HG03103 (cell line): ENCODE results near the gene WDSUB1.

Experiments used
- ATAC-seq: cut with Tn5 transposase; IDR thresholded peaks from one replicate; pipeline ENCODE4 v1.9.1; 2021; ENCODE audit warnings: low read depth; ENCODE audit not compliant: unreplicated experiment

WDSUB1 gene

GRCh38 chr2:159225025-159226016 lies 61.2 kb downstream of the WDSUB1 start:
- ATAC-seq: no peak

- no peak for ATAC-seq
Measured at GRCh38 chr2:159224061-159224813, 62.3 kb downstream of the WDSUB1 start.

DNA sequence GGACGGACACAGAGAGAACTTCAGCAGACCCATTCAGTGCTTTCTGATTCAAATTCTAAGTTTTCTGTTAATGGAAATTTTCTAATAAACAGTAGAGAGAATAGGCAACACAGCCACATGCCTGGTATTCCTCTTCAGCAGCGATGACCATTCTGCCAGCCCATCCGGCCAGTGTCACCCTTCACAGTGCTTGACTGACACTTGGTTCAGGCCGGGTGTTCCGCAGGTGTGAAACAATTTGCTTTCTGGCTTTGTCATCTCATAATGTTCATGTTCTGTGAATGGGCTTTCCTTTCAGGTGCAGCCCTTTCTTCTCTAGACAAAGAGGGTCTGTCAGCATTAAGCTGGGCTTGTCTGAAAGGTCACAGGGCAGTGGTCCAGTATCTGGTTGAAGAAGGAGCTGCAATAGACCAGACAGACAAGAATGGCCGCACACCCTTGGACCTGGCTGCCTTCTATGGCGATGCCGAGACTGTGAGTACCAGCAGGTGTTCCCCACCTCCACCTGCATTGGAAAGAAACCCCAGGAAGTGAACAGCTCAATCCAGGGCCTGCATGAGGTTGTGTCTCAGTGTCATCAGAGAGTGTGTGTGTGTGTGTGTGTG lies 67.0 kb downstream of the WDSUB1 start:
- no peak for ATAC-seq

GRCh38 chr2:159218389-159218788 lies 68.1 kb downstream of the WDSUB1 start:
- ATAC-seq: no peak

- ATAC-seq: no peak
Measured at GRCh38 chr2:159217676-159218075, 68.8 kb downstream of the WDSUB1 start.

GRCh38 chr2:159215116-159215515 lies 71.4 kb downstream of the WDSUB1 start:
- no peak for ATAC-seq

DNA sequence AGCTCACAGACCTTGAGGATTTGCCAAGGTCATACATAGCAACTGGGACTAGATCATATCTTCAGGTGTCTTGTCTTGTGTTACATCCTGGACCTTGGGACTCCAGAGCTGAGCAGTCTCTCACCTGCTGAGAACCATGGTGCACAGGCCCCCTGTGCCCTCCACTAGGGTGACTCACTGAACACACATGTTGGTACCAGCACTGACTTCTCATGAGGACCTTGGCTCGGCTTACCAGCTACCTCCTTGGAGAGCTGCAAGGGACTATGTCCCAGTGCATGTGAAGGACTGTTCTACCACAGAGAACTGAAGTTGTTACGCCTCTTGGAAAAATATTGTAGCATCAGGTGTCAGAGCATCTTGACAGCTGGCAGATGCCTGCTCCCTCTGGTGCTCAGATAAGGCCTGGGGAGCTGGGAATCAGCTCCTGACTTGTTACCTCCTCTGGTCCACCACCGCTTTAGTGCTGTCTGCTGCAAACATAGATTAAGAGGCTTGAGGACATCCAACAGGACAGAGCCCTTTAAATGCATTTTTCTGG lies 72.1 kb downstream of the WDSUB1 start:
- no peak for ATAC-seq

DNA sequence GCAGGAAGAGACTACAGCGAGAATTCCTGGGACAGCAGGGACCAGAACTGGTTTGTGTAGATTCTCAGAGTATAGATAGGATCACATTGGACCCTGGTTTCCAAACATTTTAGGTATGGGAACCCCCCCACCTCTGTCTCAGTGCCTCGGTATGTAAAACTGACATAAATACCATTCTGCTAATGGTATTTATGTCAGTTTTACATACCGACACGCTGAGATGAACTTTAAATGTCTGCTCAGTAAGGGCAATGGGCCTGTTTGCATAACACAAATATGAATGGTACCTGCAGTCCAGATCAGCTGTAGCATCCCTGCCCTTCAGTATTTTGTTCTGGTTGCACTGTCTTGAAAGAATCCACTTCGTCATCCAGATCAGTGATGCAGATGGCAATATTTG lies 73.2 kb downstream of the WDSUB1 start:
- no peak for ATAC-seq

- ATAC-seq: no peak
Measured at GRCh38 chr2:159211447-159212396, 74.8 kb downstream of the WDSUB1 start.

DNA sequence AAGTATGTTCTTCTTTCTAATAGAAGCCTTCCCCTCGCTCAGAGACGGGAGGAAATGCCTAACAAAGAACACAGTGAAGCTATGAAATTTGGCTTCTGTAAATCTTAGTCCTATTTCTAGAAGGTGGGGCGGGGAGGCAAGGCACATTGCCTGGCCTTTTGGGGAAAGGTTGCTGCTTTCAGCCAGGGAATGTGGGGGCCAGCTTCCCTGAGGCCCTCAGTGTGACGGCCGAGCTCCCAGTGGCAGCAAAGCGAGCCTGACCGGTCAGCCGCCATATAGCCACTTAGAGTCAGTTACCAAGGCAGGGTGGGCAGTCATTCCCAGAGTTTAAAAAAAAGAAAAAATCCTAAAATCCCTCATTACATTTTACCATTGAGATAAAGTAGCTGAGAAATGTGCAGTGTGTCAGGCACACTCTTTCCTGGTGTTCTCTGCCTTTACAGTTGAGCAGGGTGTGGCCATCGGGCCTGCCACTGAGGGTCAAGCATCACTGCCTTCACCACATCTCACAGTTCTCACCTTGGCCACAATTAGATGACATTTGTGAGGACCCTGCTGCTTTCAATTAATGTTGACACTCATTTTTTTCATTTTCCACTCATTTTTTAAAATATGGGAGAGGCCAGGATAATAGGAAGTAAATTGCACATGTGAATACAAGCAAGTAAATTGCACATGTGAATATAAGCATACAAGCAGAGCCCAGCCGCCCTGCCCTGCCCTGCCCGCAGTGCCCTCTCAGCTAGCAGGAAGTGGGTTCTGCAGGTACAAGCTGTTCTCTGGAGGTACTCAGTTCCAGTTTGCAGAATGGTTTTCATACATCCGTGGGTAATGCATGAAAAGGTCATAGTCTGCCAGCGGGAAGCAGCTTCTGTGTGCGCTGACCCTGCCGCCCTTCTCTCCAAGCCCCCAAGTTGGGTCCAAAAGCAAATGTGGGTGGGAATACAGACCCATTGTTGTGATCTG lies 76.9 kb downstream of the WDSUB1 start:
- peak; percentile 75 for ATAC-seq

DNA sequence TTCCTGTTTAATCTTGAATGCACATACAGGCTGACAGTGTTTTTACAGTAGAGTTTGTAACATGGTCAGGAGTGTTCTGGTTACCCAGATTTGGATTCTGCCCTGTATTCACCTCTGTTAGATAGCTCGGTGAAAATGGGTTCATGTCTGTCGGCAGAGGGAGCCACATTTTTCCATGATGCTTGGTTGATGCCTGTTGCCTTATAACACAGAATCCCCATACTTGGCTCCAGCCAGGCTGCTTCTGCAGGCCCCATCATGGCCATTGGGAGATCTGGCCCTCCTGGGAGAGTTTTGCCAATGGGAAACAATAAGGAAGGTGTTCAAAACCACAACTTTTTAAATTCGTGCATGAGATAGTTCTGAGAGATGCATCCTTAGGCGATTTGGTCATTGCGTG lies 78.1 kb downstream of the WDSUB1 start:
- no peak for ATAC-seq

DNA sequence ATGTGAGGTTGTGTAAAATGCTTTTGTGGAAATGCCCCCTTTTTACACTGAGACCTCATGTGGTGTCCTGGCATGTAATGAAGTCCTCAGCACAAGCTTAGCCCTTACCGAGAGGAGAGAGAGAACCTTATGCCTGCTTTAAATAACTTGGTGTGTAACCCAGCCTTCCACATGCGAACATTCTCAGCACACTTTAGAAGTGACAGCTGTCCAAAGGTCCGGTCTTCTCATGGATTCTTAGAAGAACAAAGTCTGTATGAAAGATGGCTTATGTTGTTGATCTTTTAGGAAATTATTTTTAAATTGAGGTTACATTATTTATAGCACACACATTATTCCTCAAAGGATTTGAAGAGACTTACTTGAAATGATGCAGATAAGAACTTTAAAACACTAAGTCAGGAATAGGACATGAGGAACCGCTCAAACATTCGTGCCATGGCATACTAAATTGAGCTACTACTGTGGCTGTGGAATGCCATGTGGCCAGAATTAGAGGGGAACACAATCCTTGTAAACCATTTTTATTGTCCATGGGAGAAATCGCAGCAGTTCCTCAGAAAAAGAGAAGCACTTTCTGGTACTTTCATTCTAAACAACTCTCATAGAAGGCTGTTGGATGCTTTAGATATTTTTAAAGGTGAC lies 79.6 kb downstream of the WDSUB1 start:
- ATAC-seq: no peak

GRCh38 chr2:159204381-159205144 lies 81.9 kb downstream of the WDSUB1 start:
- ATAC-seq: no peak

DNA sequence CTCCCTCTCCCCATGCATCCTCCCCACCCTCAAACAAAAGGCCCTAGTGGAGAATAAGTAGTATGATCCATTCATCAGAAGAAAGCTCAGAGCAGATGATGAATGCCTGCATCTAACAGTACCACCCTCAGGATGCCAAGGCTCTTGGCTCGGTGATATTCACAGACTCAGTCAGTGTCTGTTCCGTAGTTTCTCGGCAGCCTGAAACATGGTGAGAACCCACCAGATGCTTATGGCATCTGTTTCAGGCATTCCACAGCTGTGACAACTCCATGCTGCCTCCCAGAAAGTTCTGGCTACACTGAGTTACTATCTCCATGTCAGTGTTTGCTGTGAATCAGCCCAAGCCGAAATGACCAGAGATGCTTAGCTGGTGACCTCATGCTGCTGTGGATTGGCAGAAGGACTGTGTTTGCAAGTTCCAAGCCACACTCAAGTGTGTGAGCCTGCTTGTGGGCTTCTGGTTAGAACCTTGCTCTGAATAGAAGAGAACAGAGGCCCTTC lies 83.9 kb downstream of the WDSUB1 start:
- ATAC-seq: no peak

DNA sequence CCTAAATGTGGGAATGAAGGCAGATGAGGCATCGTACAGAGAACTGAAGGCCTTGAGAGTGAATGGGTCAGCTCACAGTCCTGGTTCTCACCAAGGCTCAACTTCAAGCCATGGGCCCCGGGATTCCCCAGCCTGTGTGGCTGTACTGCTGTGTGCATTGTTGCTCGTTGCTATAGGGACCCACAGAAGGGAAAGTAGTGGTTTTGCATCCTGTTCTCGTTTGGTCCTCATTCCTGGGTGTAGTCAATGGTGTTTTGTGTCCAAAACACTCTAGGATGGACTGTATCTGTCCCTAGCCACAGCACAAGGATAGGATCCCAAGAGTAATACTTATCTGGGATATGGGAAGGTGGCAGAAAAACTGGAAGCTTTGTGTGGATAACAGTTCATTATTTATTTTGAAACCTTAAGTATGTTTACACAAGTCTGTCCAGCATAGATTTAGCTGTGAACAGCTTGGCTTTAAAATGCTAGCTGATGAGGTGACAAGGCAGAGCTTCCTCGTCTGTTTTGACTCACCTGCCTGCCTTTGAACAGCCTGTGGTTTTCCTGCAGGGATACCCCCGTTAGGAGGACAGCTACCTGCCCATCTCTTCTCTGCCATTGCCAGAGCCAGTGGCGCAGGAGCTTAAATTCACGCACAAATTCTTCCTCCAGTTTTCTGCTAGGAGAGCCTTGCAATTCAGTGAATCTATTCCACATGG lies 85.0 kb downstream of the WDSUB1 start:
- peak; percentile 98 for ATAC-seq

DNA sequence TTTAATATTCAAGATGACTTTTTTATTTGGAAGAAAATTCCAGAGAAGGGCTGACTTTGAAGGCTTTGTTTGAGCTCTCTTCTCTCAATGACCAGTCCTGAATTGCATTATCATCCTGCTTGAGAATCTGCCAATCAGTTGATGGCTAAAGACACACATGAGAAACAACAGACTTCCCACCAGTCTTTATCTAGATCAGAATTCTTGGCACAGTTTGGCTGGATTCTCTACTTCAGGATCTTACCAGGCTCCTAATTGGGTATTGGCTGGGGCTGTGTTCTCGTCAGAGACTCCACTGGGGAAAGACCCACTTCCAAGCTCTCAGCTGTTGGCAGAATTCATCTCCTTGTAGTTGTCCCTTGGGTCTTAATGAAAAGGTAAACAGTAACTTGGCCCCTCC lies 86.0 kb downstream of the WDSUB1 start:
- ATAC-seq: no peak
